H54 (cell line): Measurements from ENCODE around the gene CRACDL.

Experiments used
- DNase-seq: peaks from one replicate; pipeline ENCODE4 v3.0.0; 2011; ENCODE audit warnings: low spot score, mixed read lengths; ENCODE audit not compliant: insufficient read length
- FAIRE-seq: peaks from 3 replicates; lab custom pipeline; 2011; peaks lifted over from hg19 to GRCh38; lab: Jason Lieb, UNC
- POLR2A ChIP-seq: IDR thresholded peaks from 2 replicates; pipeline ENCODE4 v1.6.1; 2011; ENCODE audit warnings: low read depth, mild to moderate bottlenecking, low read length

CRACDL gene

DNA sequence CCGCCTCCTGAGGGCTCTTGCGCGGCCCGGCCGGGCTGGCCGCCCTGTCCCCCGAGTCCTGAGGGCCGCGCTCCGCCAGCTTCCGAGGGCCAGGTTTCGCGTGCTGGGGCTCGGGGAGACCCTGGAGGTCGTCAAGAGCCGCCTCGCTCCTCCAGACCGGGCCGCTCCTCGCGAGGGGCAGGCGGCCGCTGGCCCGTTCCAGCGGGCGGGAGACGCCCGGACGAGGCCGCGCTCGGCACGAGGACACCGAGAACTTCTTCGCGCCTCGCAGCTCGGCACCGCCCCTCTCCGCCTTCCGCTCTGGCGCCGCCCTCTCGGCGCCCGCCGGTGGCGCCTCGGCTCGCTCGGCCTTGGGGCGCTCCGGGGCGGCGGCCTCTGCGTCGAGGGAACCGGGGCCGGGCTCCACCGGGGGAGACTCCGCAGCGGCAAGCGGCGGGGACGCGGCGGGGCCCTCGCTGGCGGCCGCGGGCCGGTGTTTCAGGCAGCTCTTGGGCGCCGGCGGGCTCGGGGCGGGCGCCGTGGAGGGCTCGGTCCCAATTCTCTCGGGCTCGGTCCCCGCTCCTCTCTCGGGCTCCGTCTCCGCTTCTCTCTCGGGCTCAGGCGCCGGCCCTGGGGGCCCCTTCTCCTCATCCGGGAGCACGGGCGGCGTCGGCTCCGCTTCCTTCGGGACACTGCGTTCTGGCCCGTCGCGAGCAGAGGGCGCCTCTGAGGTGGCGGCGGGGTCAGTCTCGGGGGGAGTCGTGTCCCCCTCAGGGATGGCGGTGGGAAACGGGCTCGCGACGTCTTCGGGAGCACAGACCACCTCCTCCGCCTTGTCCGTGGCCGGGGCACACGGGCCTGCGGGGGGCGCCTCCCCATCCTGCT, 113.5 kb downstream of the CRACDL start:
- FAIRE-seq (no peak), DNase-seq (no peak)
- no peak for TF ChIP-seq POLR2A

DNA sequence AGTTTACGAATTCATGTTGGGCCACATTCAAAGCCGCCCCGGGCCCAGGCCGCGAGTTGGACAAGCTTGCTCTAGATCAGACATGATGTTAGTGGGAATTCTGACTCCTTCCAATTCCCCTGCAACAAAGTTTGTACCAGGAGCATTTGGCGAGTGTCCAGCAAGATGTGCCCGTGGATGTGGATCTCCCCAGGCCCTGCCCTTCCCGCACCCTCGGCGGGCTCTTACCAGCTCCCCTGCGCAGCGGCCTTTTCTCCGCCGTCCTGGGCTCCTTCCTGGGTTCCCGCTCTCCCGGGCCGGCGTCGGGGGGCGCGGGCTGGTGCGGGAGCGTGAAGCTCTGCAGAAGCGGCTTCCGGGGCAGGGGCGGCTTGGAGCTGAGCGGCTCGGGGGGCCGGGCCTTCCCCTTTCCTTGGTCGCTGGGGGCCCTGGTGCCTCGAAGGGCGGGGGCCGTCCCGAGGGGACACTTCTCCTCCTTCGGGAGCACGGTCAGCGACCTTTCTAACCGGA, 114.3 kb downstream of the CRACDL start:
- FAIRE-seq: no peak
- TF ChIP-seq POLR2A: no peak
- no peak for DNase-seq

DNA sequence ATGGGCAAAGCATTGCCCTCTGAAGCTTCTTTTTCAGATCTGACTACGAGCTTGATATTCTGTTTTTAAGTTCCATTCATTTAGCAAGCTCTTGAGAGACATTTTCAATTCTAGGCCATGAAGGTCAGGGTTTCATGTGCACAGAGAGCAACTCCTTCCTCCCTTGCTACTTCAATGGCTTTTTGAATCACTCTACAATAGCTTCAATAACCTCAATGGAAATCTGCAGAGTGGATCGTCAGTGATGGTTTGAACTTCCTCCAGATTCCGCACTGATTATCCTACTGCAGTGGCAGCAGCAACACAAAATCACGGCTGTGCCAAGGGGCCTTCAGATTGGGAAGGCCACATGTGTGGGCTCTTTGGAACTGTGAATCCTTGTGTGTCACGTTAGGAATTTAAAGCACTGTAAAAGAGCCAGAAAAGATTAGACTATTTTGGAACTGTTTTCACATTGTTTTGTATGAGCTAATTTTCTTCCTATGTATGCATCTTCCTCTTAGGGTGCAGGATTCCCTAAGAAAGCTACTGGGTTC, 116.7 kb downstream of the CRACDL start:
- DNase-seq (no peak), FAIRE-seq (no peak)
- TF ChIP-seq POLR2A: no peak

DNA sequence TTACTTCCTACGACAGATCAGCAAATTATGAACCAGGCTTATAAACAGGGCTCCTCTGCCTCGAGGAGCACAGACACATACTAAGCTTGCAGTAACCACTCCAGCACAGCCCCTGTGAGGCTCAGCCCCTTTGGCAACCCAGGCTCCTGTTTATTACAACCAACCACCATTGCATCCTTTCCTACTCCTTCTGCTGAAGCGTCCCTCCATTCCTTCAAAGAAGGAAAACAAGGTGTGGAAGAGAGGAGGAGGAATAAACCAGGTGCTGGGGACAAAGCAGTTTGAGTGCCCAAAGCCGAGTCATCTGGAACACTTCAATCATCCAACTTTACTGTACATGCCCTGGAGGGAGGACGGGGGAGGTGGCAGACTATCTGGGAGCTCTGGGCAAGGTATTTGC, 117.9 kb downstream of the CRACDL start:
- FAIRE-seq (no peak), DNase-seq (no peak)
- no peak for TF ChIP-seq POLR2A

DNA sequence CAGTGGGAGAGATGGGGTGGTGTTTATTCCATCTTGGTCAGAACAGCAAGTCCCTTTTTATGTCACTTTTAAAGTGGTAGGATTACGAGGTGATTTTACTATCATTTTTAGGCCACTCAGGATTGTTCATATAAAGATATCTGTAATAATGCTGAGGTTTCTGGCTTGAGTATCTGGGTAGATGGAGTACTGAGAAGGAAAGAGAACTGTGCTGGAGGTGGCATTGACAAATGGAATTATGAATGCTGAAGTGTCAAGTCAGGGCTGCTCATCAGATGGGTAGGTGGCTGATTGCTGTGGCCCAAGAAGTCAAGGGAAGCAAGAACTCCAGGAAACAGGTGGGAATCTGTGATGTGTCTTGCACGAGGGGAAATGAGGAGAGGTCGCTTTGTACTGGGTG, 119.7 kb downstream of the CRACDL start:
- FAIRE-seq (no peak), DNase-seq (no peak)

DNA sequence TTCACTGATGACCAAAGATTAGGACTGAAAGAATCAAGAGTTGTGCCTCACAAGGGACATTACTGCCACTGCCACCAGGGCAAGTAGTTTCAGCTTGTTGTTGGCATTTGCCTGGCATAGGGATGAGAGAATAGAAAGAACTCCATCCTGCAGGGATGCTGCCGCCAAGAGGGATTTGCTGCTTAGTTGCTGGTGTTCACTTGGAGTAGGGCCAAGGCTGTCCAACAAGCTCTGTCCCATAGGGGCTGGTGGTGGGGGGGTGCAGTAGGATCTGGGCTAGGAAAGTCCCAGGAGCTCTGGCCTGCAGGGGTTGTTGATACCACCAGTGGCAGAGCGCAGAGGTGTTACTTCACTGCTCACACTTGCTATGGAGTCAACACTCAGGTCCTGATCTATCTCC, 120.2 kb downstream of the CRACDL start:
- FAIRE-seq (no peak), DNase-seq (no peak)
- no peak for TF ChIP-seq POLR2A

More for the DNA sequence above, 119.7 kb downstream of the CRACDL start:
- TF ChIP-seq POLR2A: no peak

DNA sequence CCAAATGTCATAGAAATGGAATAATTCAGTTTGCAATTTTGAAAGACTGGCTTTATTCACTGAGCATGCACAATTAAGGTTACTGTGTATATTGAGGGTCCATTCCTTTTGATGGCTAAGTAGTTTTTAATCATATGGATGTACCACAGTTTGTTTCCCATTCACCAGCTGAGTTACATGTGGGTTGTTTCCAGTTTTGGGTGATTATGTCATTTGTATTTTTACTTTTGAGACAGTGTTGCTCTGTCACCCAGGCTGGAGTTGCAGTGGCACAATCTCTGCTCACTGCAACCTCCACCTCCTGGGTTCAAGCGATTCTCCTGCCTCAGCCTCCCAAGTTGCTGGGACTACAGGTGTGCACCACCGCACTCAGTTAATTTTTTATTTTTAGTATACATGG, 124.3 kb downstream of the CRACDL start:
- FAIRE-seq: no peak
- TF ChIP-seq POLR2A: no peak
- no peak for DNase-seq

DNA sequence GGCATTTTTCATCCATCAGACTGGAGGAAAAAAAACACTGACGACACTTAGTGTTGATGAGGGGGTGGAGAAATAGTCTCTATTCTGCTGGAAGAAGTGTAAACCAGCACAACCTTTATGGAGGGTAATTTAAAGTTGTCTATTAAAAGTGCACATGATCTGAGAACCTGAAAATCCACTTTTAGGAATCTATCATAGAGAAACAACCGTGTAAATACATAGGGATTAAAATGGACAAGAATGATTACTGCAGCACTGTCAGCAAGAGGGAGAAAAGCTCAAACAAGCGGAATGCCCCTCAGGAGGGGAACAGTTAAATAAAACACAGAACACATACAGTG, 125.5 kb downstream of the CRACDL start:
- TF ChIP-seq POLR2A: no peak
- DNase-seq (no peak), FAIRE-seq (no peak)

DNA sequence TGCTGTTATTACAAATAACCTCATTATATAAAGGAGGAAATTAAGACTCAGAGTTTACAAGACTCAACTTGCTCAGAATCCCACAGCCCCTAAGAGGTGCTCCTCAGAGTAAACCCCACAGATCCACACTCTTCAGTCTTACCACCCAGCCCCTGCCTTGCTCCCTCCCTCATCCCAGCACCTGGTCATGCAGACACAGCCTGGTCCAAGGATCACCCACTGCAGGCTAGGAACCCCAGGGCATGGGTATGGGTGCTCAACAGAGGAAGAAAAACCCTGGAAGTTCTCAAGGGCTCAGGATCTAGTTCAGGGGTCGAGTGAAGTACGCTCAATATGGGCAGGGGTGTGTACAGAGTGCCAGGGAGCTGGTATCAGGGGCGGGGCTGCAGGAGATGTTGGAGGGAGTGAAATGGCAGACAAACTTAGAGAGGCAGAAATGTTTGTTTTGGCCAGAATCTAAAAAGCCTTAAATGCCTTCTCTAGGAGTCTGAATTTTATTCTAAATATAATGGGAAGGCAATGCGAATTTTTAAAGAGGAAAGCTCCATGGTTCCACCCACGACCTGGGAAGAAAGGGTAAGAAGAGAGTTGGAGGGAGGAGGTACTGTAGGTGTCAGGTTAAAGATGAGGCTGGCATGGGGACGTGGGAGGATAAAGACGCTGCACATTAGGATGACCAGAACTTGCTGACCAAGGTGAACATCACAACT, 126.0 kb downstream of the CRACDL start:
- no peak for DNase-seq
- TF ChIP-seq POLR2A: no peak
- no peak for FAIRE-seq

DNA sequence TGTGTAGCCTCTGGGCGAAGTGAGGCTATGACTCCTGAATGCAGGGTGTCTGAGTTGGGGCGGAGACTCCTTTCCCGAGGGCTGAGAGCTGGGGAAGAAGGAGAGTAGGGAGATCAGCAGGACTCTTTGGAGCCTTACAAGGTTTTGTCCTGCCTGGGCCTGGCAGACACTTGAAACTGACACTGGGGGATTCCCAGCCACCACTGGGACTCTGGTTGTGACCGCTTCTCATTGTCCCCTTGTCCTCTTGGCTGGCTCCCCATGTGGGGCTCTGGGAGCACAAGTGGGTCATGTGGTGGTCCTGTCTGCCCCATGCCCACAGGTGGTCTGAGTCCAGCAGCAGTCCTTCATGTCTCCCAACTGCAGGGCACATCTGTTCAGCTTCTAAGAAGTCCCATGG, 126.9 kb downstream of the CRACDL start:
- FAIRE-seq (no peak), DNase-seq (no peak)
- TF ChIP-seq POLR2A: no peak

DNA sequence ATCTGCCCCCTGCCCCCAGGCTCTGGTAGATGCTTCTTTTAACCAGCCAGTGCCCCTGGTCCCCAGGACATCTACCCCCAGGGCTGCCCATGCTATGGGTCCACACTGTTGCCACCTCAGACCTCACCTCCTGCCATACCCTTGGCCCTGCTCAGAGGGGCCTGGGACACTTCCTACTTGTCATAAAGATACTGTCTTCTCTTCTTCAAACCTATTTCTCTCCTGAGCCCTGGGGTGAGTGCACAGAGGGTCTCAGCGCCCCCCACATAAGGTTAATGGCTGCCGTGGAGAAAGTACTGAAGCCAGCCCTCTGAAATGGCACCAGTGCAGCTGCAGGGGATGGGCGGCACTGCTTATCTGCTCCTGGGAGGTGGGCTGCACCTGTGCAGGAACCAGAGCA, 127.5 kb downstream of the CRACDL start:
- TF ChIP-seq POLR2A: no peak

DNA sequence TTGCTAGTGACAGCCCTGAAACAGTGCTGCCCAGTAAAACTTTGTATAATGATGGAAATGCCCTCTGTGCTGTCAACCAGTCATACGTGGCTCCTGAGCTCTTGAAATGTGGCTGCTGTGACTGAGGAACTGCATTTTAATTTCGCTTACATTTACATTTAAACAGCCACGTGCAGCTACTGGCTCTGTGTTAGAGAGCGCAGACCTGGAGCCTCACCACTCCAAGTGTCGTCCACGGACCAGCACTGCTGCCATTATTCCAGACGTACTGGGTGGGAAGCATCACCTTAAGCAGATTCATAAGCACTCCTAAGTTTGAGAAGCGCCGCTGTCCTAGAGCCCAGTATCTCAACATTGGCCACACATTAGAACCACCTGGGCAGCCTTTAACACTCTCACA, 128.1 kb downstream of the CRACDL start:
- no peak for TF ChIP-seq POLR2A
- FAIRE-seq (no peak), DNase-seq (no peak)

More for the DNA sequence above, 127.5 kb downstream of the CRACDL start:
- FAIRE-seq: no peak
- DNase-seq: no peak

DNA sequence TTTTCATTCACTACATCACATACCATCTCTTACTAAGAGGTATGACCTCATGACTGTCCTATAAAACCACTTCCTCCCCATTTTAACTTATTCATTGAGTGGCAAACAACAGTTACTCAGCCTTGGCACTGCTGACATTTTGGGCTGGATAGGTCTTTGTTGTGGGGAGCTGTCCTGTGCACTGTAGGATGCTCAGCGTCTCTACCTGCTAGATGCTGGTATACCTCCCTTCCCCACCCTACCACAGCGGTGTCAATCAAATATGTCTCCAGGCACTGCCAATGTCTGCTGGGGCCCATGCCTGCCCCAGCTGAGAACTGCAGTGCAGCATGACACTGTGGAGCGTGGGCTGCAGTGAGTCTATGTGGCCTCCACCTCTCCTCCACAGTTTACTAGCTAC, 128.8 kb downstream of the CRACDL start:
- DNase-seq: no peak
- TF ChIP-seq POLR2A: no peak
- no peak for FAIRE-seq

DNA sequence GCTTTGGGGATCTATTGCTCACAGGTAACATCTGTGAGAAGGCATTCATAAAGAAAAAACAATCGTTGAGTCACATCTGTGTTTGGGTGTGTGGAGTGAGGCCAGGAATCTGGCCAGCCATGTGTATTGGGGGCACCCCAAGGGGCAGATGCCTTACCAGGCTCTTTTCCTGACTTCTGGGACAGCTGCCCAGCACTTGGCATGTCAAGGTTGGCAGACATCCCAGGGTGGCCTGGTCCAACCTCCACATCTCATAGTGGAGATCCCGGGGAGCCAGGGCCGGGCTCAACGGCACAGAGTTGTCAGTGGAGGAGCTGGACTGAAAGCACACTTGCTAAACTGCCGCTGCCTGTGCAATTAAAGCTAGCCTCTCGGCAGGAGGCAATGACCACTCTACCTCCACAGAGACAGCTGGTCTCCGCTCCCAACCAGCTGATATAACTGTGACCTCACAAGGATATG, 129.8 kb downstream of the CRACDL start:
- peak; percentile 72 for FAIRE-seq
- peak; percentile 65 for DNase-seq
- TF ChIP-seq POLR2A: no peak
